Endometrium (tissue), 2 donors: ENCODE data around the gene PKHD1.

ENCODE experiments used
- FAIRE-seq: peaks from 2 replicates; lab custom pipeline; 2012; peaks lifted over from hg19 to GRCh38; lab: Jason Lieb, UNC
- donor health status: control.
- donor health status: control.

Gene PKHD1

DNA sequence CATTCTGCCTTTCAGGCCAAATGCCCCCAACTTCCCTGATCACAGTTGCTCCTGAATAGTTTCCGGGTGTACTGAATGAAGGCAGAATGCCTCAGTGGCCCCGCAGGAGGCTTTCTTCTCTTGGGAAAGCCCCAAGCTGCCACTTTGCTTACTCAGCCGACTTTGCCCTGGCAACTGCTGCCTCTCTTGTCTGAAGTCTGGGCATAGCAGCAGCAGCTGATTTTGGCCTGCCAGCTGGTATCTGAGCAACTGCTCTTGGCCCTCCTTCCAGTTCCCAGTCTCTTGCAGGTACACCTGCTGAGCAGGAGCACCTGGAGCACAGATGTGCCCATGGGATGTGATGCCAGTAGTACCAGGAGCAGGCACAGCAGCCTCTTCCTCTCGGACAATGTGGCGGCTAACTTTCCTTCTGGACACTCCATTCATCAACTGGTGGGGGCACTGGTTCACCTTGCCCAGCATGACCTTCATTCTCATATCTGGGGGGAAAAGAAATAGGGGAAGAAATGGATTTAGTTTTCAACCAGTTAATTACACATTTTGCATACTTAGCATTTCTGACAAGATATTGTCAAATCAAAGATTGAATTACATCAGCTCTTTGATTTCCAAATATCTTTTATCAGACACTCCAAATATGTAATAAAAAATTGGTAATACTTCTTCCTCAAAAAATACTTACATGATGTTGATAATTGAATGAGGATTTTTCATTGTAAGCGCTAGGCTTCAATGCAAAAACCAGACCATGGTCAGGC lies 468.2 kb downstream of the PKHD1 start:
- FAIRE-seq: no peak

DNA sequence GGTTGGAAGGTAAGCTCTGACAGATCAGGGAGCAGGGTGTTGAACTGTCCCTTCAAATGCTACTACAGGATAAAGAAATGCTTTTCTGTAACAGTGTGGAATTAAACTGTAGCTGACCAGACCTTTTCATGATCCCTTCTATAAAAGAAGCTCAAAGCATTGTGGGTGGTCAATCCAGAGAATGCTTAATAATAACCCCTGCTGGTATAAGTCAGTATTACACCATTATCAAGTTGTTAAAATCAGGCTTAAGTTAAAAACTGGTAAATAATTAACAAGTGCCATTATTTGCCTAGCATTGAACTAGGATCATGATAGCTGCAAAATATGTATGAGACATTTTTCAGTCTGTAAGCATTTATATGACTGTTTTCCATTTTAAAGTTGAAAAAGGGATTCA lies 468.9 kb downstream of the PKHD1 start:
- no peak for FAIRE-seq

DNA sequence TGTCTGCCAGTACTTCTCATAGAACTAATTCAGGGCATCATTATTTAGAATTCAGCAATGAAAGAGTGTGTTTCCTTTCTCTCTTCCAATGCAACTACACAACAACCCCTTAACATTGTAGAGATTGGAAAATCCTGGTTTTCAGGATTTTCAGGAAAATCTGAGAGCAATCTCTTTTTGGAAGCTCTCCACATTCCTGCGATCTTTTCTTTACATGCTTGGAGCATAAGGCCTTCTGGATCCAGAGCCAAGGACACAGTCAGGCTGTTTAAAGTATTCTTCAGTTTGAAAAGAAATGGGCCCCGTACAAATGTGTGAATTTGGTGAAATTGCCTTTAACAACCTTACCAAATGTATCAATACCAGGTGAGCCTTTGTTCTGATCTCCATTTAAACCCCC lies 469.7 kb downstream of the PKHD1 start:
- no peak for FAIRE-seq

DNA sequence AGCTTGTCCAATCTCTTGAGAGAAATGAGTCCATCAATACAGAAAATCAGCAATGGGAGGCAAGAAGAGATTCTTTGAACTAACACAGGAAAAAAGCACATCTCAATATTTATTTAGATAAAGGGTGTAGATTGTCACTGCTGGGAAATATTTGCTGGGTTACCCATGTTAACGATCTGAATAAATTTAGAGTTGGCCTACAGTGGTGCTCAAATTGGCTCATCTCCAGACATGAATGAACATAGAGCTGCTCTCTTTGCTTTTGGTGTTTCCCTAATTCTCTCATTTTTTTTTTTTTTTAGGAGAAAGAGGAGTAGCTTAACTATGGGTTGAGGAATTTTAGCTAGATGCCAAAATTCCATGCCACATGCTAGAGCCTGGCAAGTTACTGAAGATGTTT lies 471.2 kb downstream of the PKHD1 start:
- no peak for FAIRE-seq

DNA sequence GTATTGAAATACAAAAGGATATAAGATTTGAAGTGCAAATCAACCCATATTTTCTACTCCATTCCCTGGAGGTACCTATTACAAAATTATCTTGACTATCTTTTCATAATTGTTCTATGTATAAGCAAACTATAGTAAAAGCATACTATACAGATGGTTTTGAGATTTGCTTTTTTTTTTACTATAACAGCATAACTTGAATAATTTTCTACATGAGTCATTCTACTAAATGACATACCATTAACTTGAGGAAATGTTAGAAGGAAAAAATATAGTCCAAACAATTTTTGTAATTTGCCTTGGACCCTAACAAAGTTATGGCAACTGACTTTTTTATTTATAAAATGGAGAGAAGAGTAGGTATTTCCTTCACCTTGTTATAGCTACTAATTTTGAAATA lies 472.7 kb downstream of the PKHD1 start:
- FAIRE-seq: no peak

DNA sequence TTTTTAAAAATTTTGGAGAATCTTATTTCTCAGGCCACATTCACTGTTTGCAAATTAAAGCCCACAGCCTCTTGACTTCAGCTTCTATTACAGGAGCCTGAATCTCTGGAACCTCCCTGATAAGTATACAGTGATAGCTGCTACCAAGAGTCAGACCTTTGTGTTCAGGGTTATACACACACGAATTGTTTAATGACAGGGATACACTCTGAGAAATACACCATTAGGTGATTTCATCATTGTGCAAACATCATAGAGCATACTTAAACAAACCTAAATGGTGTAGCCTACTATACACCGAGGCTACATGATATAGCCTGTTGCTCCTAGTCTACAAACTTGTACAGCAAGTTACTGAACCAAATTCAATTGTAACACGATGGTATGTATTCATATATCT lies 473.9 kb downstream of the PKHD1 start:
- no peak for FAIRE-seq

DNA sequence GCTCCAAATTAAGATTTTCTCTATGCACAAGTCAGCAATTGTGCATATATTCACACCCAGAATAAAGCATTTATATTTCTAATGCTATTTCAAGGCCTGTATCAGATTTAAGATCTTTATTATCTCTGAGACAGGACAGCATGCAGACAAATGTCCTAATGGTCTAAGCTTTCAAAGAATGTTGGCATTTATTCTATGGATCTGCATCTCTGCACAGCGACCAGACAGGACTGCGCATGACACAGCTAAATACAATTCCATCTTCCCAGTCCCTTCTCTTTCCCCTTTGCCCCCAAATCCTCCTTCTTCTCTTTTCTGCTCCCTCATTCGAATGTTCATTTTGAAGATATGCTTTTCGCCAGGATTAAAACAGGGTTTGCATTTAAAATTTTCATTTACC lies 478.5 kb downstream of the PKHD1 start:
- FAIRE-seq: no peak

DNA sequence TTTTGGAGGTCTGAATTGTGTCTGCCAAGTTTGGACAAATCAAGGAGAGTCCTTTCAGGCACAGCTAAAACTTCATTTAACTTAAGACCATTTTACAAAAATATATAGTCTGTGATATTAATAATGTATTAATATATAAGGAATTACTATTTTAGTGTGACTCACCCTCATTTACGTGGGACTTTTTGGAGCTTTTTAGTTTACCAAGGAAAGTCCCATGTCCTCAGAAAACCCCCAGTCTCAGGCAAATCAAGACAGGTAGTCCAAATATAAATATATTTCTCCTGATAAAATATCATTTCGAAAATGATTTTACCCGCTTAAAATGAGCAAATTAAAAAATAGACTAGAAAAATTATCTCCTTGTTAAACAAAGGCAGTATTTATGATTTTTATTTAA lies 479.0 kb downstream of the PKHD1 start:
- FAIRE-seq: no peak

DNA sequence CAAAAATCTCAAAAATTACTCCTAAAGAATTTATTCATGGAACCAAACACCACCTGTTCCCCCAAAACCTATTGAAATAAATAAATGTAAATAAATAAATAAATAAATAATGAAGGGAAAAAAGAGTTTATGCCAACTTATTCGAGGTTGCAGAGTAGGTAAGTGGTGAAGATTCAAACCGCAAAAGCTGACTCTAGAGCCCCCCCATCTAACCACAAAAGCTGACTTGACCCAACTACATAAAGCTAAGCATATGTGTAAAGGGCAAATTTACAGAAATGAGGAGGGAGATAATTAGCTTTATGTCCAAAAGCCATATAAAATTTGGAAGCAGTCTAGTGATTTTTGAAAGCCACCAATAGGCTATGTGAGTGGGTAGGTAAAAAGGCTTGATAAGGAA lies 486.9 kb downstream of the PKHD1 start:
- no peak for FAIRE-seq

DNA sequence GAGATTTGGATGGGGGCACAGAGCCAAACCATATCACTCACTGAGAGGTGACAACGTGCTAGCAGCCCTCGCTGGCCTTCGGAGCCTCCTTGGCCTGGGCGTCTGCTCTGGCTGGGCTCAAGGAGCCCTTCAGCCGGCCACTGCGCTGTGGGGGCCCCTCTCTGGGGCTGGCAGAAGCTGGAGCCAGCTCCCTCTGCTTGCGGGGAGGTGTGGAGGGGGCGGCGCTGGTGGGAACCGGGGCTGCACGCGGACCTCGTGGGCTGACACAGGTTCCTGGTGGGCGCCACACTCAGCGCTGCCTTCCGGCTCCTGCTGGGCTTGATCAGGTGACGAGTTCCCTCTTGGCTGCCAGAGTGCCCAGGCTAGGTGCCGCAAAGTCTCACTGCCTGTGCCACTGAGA lies 489.2 kb downstream of the PKHD1 start:
- no peak for FAIRE-seq

DNA sequence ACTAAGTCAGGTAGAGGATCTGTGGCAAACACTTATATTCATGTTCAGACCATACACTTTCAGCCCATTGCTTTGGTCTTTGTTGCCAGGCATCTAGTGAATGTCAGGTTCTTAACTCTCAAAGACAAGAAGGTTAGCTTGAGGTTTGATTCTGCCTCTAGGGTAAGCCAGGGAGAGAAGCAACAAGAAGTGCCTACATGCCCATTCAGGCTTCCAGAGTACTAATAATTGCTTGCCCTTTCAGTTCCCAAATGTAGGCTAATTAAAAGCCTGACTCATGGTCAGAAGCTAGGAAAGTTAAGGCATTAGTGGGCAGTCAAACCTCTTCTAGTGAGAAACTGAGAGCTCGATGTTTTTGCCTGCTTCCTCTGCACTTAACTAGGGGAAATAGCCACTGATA lies 492.4 kb downstream of the PKHD1 start:
- FAIRE-seq: no peak

DNA sequence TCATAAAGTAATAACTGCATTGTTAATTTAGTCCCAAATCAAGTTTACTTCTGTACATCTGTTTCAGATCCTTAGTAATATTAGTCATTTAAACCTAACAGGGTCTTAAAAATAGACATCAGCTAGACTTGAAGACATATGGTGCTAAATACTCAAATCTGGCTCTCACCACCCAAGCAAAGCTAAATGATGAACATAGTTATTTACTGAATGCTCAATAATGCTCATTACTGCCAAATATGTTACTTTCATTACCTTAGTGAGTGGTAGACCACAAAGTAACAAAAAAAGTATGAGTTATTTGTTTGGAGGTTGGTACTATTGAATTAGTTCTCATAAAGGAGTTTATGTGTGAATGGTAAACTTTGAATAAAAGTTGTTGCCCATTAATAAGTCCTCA lies 502.1 kb downstream of the PKHD1 start:
- no peak for FAIRE-seq

DNA sequence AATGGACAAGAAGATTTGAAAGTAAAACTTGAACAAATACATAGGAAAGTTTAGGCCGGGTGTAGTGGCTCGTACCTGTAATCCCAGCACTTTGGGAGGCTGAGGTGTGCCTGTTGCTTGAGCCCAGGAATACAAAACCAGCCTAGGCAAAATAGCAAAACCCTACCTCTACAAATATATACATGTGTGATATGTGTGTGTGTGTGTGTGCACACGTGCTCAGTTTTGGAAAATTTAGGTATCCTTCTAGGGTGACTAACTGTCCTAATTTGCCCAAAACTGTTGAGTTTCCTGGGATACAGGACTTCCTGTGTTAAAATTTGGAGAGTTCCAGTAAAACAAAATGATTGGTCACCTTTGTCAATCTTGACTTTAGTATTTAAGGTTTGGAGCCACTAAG lies 503.2 kb downstream of the PKHD1 start:
- no peak for FAIRE-seq

DNA sequence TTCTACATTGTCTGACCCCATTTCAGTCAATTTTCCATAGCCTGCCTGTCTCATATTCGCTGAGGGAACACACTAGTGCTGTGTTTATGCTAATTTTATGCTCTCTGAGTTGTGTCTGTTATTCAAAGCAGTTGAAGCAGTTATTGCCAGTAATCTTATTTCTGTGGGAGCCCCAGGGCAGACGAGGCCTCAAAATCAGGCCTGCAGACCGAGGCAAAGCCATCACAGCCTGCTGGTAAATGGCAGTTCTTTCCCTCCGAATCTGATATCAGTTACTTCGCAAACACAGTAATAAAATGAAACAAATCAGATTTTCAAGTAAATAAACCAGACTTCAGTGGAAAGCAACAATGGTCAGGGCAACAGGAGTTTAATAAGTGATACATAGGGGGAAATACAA lies 508.4 kb downstream of the PKHD1 start:
- no peak for FAIRE-seq

DNA sequence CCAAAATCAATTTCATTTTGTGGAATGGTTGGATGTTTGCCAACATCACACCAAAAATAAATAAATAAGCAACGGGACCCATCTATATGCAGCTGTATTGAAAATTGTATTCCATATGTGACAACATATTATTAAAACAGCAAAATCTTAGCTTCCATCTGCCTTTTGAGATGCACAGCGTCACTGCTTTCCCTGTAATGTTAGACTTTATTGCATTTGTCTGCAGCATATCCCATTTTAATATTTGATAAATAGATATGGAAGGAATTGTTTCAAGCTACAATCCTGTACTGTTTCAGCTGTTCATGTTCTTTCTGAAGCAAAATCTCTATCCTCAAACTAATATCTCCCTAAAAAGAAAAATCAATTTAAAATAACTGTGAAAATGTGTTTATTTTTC lies 509.1 kb downstream of the PKHD1 start:
- no peak for FAIRE-seq

DNA sequence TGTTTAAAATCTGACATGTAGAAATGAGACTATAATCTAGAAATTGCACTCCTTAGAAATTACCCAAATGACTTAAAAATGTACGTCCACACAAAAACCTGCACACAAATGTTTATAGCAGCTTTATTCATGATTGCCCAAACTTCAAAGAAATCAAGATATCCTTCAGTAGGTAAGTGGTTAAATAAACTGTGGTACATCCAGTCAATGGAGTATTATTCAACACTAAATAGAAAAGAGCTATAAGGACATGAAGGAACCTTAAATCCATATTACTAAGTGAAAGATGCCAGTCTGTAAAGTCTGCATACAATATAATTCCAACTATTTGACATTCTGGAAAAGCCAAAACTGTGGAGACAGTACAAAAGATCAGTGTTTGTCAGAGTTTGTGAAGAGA lies 513.4 kb downstream of the PKHD1 start:
- FAIRE-seq: no peak

DNA sequence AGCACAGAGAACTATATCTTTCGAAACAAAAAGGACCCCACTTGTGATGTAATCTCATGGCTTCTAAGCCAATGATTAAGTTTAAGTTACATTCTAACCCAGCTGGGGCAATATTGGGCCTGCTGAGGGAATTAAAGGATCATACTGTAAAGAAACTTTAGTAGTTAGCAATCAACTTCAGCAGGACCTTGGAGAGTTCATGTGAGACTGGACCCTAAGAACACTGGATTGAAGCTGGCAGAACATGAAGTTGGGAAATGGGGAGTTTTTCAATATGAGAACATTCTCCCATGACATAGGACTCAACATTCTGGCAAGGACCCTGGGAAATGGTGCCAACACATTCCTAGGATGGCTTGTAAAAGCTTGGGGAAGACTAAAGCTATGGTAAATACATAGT lies 516.2 kb downstream of the PKHD1 start:
- no peak for FAIRE-seq

DNA sequence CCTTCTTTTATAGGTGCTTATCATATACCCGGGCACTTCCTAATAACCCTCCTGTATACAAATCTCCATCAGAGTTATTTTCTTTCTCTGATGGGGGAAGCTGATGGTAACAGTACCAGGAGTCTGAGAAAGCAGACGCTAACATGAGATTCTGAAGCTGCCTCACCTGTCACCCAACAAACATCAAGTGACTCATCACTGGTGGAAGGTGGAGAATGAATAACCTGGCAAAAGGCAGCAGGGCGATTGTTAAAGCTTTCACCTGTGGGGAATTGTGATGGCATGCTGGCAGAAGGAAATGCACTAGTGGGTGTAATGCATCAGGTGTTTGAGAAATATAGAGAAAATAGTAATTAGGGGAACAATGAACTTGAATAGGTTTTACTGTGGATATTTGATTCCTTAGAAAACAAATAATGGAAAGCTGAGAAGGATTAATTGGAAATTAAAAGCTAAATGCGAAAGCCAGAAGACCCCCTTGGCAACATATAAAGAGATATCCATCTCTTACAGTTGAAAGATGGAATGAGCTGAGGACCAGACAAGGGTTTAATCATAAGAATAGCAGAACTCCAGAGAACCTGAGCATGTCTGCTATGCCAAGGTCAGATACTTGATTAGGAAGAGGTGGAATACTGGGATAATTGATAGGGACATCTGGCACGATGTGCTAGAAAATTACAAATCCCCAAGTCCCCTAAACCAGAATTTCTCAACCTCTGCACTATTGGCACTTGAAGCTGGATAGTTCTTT lies 517.1 kb downstream of the PKHD1 start:
- FAIRE-seq: no peak

DNA sequence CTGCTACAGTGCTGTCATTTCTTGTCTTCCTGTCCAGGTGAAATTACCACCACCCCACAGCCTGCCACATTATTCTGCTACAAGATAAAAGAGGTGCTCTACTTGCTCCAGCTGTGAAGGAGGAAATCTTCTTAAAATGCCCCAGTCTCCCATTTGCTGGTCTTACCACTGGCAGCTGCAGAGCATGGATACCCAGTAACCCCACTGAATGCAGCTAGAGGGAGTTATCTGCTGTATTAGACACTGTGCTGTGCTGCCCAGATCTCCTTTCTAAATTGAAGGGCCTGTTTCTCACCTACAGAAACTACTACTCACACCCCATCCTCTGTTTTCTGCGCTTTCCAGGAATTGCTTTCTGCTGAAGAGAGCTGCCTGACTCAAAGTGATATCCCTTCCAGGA lies 517.8 kb downstream of the PKHD1 start:
- no peak for FAIRE-seq

DNA sequence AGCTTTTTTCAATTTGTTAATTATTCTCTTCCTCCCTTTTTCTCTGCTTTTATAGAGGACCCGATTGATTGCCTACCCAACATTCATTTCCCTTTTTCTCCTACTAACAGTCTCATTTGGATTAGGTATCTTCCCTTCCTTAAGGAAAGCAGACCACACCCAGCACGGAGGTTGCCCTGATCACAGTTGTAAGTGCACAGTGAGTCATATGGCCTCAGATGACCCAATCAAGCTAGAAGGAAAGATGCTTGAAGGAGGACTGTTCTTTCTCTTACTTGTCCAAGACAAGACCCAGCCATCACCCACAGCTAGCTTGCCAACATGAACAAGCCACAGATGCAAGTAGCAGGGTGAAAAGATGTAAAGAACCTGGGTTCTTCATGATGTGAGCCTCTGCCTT lies 518.6 kb downstream of the PKHD1 start:
- no peak for FAIRE-seq

DNA sequence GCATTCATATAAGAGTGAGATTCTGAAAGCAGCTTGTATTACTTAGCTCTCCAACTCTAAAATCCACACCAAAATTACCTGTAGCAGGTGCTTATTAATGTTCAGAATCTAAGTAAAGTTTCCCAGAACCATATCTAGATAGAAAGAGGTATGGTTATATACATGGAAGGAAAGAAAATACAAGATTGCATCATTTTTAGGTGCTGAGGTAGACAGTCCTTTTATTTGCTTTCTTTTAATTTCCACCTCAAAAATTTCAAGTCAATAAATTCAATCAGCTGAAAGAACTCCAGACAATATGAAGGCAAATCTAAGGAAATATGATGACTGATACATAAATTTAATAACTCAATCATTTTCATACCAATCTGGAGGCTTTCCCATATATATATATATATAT lies 521.9 kb downstream of the PKHD1 start:
- no peak for FAIRE-seq
